Anterior cingulate cortex (tissue), 58 donors: Measurements from ENCODE around the gene CAMTA1.
A peak's percentile ranks its signal among the peaks of the same experiment; 100 is the strongest.

Experiments used
- DNase-seq, 58 donors: peaks; one replicate each; lab custom pipeline; 2025; lab: John Stamatoyannopoulos, UW

CAMTA1 gene

GRCh38 chr1:7048395-7048794, 263.1 kb downstream of the CAMTA1 start:
- DNase-seq, result no peak

DNA sequence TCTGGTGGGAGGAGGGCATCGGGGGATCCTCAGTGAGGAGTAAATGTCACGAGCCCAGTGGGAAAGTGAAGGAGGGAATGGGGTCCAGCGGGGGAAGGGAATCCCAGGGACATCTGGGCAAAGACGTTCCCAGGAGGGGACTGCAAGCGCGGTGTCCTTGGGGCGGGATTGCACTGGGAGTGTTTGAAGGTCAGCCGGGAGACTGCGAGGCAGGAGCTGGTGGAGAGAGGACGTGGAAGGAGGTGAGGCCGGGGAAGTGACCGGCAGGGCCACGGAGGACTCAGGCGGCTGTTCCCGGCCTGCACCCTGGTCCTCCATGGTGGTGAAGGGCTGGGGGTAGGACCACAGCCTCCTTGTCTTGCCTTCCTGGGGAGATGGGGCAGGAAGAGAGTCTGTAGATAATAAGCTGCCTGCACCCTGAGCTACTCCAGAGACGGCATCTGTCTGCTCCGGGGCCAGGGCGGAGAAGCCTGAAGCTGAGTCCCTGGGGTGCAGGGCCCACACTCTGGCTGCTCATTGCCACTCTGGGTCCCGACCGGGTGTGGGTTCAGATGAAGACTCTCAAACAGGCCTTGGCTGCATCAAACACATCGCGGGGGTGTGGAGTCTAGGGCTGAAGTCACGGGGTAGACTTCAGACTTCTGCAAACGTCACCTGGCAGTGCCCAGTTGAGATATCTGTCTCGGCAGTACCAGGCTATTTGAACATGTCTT, 264.8 kb downstream of the CAMTA1 start:
- DNase-seq, result no peak

GRCh38 chr1:7050751-7051665, 265.8 kb downstream of the CAMTA1 start:
- peak in 12 of 58 donors; percentile 7 to 56 (median 28) for DNase-seq

- no peak for DNase-seq
These were observed 267.4 kb downstream of the CAMTA1 start for GRCh38 chr1:7052701-7053100.

- peak in 2 of 58 donors; percentile 1 to 25 for DNase-seq
These were observed 275.5 kb downstream of the CAMTA1 start for GRCh38 chr1:7060745-7061144.

DNA sequence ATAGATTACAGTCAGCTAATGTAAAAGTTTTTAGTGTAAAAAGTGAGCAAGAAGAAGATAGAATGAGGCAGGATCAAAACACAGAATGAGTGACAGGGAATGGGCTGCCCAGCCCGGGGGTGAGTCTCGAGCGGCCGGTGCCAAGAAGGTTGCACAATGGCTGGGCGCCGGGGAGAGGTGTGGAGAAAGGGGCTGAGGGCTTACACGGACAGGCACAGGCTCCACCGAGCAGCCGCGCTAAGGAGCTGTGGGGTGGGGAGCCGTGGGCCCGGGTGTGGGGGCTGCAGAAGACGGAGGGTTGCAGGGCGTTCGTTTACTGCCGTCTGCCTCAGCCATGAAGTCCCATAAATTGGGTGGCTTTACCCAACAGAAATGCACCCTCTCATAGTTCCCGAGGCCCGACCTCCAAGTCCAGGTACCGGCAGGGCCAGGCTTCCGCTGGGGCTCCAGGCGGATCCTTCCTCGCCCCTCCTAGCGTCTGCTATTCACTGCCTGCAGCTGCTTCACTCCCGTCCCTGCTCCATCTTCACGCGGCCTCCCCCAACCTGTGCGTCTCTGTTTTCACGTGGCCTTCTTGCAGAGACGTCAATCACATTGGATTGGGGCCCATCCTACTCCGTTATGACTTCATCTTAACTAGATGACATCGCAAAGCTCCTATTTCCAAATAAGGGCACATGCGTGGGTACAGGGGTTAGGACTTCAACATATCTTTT, 277.2 kb downstream of the CAMTA1 start:
- no peak for DNase-seq

- DNase-seq, result no peak
These were observed 278.7 kb downstream of the CAMTA1 start for GRCh38 chr1:7063981-7064380.

DNA sequence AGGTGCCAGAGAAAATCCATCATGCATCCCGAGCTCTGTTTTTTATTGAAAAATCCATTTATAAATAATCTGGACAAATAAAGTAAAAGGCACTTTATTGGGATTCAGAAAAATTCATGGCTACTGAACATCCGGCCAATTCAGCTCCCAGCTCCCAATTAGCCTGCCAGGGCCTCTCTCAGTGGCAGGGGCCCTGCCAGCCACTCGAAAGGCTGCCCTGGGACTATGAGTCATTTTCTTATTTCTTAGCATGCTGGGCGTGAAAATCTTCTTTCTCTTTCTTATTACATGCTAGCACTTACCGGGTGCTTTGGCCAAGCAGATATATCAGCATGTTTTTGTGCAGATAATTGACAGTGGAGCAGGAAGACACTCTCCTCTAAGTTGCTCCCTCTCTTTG, 283.3 kb downstream of the CAMTA1 start:
- no peak for DNase-seq

DNA sequence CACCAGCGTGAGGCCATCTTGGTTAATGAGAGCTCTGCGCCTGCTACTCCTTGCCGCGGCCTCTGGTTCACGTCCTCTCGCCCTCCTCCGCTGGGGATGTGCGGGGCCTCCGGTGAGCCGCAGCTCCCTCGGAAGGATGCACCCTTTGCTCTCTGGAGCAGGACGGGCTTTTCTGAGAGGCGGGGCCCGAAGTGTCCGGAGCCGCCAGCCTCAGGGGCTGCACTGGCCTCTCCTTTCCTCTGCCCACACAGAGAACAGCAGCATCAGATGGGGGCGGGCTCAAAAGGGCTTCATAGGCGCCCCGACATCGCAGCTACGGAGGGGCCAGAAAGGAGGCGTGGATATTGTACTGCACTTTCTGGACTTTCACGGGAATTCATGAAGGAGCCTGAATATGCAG, 284.7 kb downstream of the CAMTA1 start:
- no peak for DNase-seq

DNA sequence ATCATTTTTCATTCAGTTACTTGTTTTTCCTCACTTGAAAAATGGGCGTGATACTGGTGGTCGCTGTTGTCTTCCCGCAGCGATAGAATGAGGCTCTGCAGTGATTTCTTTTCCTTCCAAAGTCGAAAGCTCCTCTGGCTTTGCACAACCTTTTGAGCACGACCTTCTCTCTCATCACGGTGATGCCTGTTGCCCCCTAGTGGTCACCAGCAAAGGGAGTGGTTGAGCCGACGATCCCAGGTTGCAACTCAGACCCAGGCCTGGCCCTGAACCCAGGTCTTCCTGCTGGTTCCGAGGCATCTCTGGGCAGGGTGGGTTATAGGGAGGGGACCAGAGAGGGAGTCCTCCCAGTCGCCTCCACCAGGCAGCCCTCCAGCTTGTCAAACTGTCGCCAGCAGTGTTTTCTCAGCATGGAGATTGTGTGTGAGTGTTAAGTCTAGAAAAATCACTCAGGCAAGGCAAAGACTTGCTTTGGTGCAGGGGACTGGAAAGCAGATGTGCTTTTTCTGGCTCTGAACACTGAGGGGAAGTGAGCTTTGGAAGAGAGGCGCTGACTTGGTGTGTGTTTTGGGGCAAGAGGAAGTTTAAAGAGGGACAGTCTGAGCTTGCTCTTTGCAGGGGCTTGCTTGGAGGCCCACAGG, 285.3 kb downstream of the CAMTA1 start:
- peak in 34 of 58 donors; percentile 6 to 65 (median 23) for DNase-seq

- no peak for DNase-seq
These were observed 290.9 kb downstream of the CAMTA1 start for GRCh38 chr1:7076117-7076516.

DNA sequence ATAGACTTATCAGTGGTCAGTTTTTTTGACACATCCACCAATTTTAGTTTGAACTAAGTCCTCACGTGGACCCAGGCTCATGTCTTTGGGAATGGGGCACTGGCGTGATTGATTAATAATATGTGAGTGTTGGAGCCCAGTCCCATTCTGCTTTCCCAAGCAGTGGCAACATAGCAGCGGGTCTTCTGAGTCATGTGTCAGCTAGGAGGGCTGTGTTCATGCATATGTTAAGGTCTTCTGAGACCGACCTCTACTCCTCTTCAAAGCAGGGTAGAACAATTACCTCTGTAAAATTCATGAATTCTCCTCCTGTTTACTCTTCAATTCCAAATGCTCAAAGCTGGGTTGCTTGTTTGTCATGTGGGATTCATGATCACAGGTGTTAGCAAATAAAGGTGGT, 291.3 kb downstream of the CAMTA1 start:
- DNase-seq, result no peak

- DNase-seq, result peak in 1 of 58 donors; percentile 13
These were observed 291.9 kb downstream of the CAMTA1 start for GRCh38 chr1:7077136-7077535.

- DNase-seq, result peak in 2 of 58 donors; percentile 5 to 18
These were observed 292.7 kb downstream of the CAMTA1 start for GRCh38 chr1:7077970-7078369.

GRCh38 chr1:7079637-7080036, 294.4 kb downstream of the CAMTA1 start:
- no peak for DNase-seq

- DNase-seq, result no peak
These were observed 299.1 kb downstream of the CAMTA1 start for GRCh38 chr1:7084232-7084894.

DNA sequence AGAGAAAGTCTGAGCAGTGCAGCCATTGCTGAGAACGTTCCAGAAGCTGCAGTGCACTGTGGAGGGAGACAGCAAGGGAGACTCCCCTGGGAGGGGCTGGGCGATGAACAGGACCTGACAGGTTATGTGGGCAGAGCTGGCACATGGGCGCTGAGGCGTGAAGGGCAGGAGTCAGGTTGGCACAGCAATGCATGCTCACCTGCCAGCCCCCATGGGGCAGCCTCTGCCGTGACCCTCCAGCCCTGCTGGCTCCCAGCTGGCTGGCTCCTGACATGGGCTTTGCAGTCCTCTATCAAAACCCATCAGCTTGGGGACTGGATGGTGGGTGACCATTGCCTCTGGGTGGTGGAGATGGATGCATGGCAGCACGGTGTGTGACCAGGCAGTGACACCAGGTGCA, 300.3 kb downstream of the CAMTA1 start:
- no peak for DNase-seq

GRCh38 chr1:7086106-7086505, 300.9 kb downstream of the CAMTA1 start:
- no peak for DNase-seq

DNA sequence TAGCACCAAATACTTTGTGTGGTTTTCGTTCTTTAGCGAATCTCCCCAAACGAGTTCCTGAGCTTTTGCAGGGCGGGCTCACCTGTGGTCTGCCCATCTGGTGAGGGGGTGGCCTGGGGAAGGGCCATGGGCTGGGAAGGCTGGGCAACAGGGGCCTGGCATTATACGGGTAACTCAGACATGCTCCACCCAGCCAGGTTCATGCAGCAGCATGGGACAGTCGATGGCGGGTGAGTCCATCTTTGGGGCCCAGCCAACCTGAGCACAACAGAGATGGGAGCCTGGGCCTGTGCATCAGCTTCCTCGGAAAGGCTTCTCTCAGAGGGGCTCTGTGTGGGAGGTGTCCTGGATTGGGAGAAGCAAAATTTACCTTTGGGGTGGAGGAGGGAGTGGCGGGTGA, 302.6 kb downstream of the CAMTA1 start:
- DNase-seq, result no peak

DNA sequence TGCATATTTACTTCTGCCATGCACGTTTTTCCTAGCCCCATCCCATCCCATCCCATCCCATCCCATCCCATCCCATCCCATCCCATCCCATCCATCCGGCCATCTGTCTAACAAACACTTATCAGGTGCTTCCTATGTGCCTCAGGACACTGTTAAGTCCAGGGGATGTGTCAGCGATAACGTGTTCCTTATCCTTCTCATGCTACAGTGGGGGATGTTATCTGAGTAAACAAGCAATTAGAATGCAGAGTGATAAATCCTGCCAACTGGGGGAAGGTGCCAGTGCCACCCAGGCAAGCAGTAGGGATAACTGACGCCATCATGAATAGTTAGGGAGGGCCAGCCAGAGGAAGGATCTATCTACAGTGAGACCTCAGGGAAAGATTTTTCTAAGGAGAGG, 304.2 kb downstream of the CAMTA1 start:
- DNase-seq, result no peak
